Measurements from ENCODE around the gene SAT1. TPM values are rescaled to one million over a fixed set of nuclear protein-coding genes. Genes with fewer than 3 reads are reported as not detected.
"Not testable (repeated sequence)": the region's sequence is repeated elsewhere in the genome, so short reads cannot be mapped to it uniquely, and the experiment has no call there.

SAT1 gene
- total and polyA plus RNA-seq, 4 donors = 606 to 2,339 (median 1,213) TPM

DNA sequence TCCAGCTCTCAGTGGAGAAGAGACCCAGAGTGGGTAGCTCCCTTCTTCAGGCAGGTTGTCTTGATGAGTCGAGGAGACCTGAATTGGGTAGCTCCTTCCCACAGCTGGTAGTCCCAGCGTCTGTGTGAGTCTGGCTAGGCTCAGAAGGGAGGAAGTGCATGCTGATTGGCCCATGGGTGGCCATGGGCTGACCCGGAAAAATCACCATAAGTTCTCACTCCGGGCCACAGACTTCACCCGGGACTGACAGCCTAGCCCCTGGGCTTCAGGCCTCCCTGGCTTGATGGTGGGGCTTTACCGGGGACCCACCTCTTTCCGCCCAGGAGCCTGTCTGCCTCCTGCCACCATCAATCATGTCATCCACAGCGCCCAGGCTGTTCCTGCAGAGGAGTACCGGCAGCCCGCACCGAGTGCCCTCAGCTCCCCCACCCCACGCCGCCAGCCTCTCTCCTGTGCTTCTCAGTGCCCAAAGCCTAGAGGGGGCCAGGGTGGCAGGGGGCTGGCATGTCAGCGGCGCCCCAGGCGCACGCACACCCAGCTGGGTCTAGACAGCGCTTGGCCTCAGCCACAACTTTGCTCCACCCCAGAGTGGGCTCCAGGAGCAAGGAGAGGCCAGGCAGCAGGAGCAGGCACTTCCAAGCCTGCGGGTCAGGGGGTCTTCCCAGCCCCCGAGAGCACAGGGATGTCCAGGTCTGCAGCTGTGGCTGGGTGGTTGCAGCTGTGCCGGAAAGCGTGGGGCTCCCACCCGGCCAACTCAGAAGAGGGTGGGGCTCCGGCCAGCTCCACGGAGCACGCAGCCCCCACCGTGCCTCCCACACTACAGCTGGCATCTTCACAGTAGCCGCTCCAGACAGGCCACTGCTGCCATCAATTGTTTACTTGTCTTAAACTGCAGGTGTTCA, 16.1 kb upstream of the SAT1 start:
- TF ChIP-seq, protein P1, sequence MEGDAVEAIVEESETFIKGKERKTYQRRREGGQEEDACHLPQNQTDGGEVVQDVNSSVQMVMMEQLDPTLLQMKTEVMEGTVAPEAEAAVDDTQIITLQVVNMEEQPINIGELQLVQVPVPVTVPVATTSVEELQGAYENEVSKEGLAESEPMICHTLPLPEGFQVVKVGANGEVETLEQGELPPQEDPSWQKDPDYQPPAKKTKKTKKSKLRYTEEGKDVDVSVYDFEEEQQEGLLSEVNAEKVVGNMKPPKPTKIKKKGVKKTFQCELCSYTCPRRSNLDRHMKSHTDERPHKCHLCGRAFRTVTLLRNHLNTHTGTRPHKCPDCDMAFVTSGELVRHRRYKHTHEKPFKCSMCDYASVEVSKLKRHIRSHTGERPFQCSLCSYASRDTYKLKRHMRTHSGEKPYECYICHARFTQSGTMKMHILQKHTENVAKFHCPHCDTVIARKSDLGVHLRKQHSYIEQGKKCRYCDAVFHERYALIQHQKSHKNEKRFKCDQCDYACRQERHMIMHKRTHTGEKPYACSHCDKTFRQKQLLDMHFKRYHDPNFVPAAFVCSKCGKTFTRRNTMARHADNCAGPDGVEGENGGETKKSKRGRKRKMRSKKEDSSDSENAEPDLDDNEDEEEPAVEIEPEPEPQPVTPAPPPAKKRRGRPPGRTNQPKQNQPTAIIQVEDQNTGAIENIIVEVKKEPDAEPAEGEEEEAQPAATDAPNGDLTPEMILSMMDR (IDR thresholded peaks at IDR 0.05; ENCODE audit: control extremely low read depth, extremely low read depth) = no peak
- Histone ChIP-seq H3K9ac (ENCODE audit: insufficient read depth in 1 of 2, low read length in 2 of 2) (no peak overlapping the region), H3K27ac (ENCODE audit: low read depth in 1 of 2, low read length in 1 of 2) (no peak overlapping the region), H3K4me1 (ENCODE audit: control insufficient read depth in 5 of 5, insufficient read depth in 5 of 5, low read length in 5 of 5) (no peaks in the 10 kb centered on the region), H3K27me3 (ENCODE audit: control insufficient read depth in 3 of 3, insufficient read depth in 3 of 3, low read length in 2 of 3) (peaks cover 0 to 2% (median 0%) of the 10 kb centered on the region in 3 donors), H3K4me3 (no peak overlapping the region), H3K36me3 (ENCODE audit: control insufficient read depth in 4 of 4, insufficient read depth in 4 of 4, low read length in 4 of 4) (no peaks in the 10 kb centered on the region), H3K9me3 (ENCODE audit: control insufficient read depth in 4 of 4, insufficient read depth in 3 of 4, low read length in 3 of 4) (no peaks in the 10 kb centered on the region)
- 72% methylated on average over 6 to 28 of the region's 28 CpGs for WGBS, 2 donors
- DNase-seq (no peak), ATAC-seq (ENCODE audit: insufficient read depth, low FRiP score) (no peak)

DNA sequence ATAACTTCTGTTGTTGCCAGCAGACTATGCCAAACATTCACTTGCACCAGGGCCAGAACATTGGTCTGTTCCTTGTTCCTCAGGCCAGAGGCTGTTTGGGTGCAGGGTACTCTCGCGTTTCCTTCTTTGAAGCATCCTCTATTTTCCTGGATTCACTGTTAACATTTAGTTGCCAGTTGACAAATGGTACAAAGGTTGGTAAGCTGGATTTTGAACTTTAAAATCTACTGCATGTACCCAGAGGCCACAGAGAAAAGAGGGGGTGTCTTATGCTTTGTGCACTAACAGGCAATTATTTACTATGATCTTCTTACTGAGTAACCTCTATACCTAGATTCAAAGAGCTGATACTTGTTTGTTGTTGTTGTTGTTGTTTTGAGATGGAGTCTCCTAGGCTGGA, 12.8 kb upstream of the SAT1 start:
- peaks cover 0 to 3% (median 0%) of the 10 kb centered on the region in 5 donors for H3K4me1 ChIP-seq (ENCODE audit: control insufficient read depth in 5 of 5, insufficient read depth in 5 of 5, low read length in 5 of 5)
- ATAC-seq (ENCODE audit: insufficient read depth, low FRiP score) (no peak), DNase-seq (no peak)
- TF ChIP-seq, protein P1 (IDR thresholded peaks at IDR 0.05; ENCODE audit: control extremely low read depth, extremely low read depth) = no peak
- no peak overlapping the region for H3K9ac ChIP-seq (ENCODE audit: insufficient read depth in 1 of 2, low read length in 2 of 2)
- H3K36me3 ChIP-seq (ENCODE audit: control insufficient read depth in 4 of 4, insufficient read depth in 4 of 4, low read length in 4 of 4) = no peaks in the 10 kb centered on the region
- H3K27me3 ChIP-seq (ENCODE audit: control insufficient read depth in 3 of 3, insufficient read depth in 3 of 3, low read length in 2 of 3) = no peaks in the 10 kb centered on the region
- no peak overlapping the region for H3K4me3 ChIP-seq
- 88 to 93% methylated on average over 2 of the region's 2 CpGs for WGBS, 2 donors
- H3K9me3 ChIP-seq (ENCODE audit: control insufficient read depth in 4 of 4, insufficient read depth in 3 of 4, low read length in 3 of 4) = no peaks in the 10 kb centered on the region
- H3K27ac ChIP-seq (ENCODE audit: low read depth in 1 of 2, low read length in 1 of 2) = no peak overlapping the region

DNA sequence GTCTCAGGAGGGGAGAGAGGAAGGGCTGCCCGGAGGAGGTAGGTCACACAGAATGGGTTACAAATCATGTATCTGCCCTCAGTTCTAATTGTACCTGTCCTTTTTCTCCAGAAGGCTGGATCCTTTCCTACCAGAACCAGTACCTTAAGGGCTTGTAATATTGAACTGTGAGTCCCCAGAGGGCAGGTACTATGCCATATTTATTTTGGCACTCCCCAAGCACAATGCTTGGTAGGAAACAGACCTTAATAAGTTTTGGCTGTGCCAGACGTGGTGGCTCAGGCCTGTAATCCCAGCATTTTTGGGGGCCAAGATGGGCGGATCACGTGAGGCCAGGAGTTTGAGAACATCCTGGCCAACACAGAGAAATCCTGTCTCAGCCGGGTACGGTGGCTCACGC, 11.9 kb upstream of the SAT1 start:
- not testable (repeated sequence) for H3K9me3 ChIP-seq (ENCODE audit: control insufficient read depth in 4 of 4, insufficient read depth in 3 of 4, low read length in 3 of 4); H3K4me1 ChIP-seq (ENCODE audit: control insufficient read depth in 5 of 5, insufficient read depth in 5 of 5, low read length in 5 of 5); H3K4me3 ChIP-seq; H3K27ac ChIP-seq (ENCODE audit: low read depth in 1 of 2, low read length in 1 of 2); H3K27me3 ChIP-seq (ENCODE audit: control insufficient read depth in 3 of 3, insufficient read depth in 3 of 3, low read length in 2 of 3); ATAC-seq (ENCODE audit: insufficient read depth, low FRiP score); DNase-seq; H3K36me3 ChIP-seq (ENCODE audit: control insufficient read depth in 4 of 4, insufficient read depth in 4 of 4, low read length in 4 of 4); H3K9ac ChIP-seq (ENCODE audit: insufficient read depth in 1 of 2, low read length in 2 of 2)
- 88 to 97% methylated on average over 6 to 7 of the region's 7 CpGs for WGBS, 2 donors

DNA sequence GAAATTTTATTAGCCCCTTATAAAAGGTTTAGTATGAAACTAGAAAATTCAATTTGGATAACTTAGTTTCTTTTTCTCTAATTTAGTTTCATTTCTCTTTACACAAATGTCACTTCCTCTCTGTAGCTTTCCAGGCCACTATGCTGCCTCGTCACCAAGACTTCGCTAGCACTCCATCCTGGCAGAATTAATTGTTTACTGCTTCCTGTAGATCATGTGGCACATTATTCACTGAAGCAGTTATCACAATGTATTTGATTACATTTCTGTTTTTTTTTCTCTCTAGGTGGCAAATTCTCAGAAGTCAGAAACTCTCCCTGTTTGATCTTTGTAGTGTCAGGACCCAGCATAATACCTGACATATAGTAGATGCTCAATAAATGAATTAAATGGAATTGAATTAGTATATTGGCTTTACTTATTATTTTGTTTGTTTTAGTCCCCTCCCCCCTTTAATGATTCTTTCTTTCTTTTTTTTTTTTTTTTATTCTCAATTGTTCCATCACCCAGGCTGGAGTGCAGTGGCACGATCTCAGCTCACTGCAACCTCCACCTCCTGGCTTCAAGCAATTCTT, 9.3 kb upstream of the SAT1 start:
- H3K9me3 ChIP-seq (ENCODE audit: control insufficient read depth in 4 of 4, insufficient read depth in 3 of 4, low read length in 3 of 4) = no peaks in the 10 kb centered on the region
- ATAC-seq (ENCODE audit: insufficient read depth, low FRiP score) (no peak), DNase-seq (no peak)
- H3K27ac ChIP-seq (ENCODE audit: low read depth in 1 of 2, low read length in 1 of 2) = peak overlapping the region in 1 of 2 donors; percentile 31
- H3K4me3 ChIP-seq = no peak overlapping the region
- TF ChIP-seq, protein P1 (IDR thresholded peaks at IDR 0.05; ENCODE audit: control extremely low read depth, extremely low read depth) = no peak
- H3K36me3 ChIP-seq (ENCODE audit: control insufficient read depth in 4 of 4, insufficient read depth in 4 of 4, low read length in 4 of 4) = no peaks in the 10 kb centered on the region
- peaks cover 0 to 3% (median 0%) of the 10 kb centered on the region in 5 donors for H3K4me1 ChIP-seq (ENCODE audit: control insufficient read depth in 5 of 5, insufficient read depth in 5 of 5, low read length in 5 of 5)
- WGBS, 2 donors = 36 to 49% methylated on average over 3 of the region's 3 CpGs
- no peaks in the 10 kb centered on the region for H3K27me3 ChIP-seq (ENCODE audit: control insufficient read depth in 3 of 3, insufficient read depth in 3 of 3, low read length in 2 of 3)
- no peak overlapping the region for H3K9ac ChIP-seq (ENCODE audit: insufficient read depth in 1 of 2, low read length in 2 of 2)
